HUES48 (cell line): ENCODE data around the gene ZNF441.

Experiments
- H3K27ac ChIP-seq: one replicate; pipeline ENCODE4 v1.7.0; 2013; ENCODE audit warnings: low read depth, low read length, inconsistent platforms
- H3K27me3 ChIP-seq: 2 replicates; pipeline ENCODE4 v1.6.1; 2013; ENCODE audit warnings: mild to moderate bottlenecking, low read length; ENCODE audit not compliant: control insufficient read depth, insufficient read depth
- H3K36me3 ChIP-seq: 2 replicates; pipeline ENCODE4 v1.6.1; 2013; ENCODE audit warnings: low read length; ENCODE audit not compliant: control insufficient read depth, insufficient read depth
- H3K4me1 ChIP-seq: 2 replicates; pipeline ENCODE4 v1.6.1; 2013; ENCODE audit warnings: mild to moderate bottlenecking, low read length; ENCODE audit not compliant: control insufficient read depth, insufficient read depth
- H3K4me3 ChIP-seq: 2 replicates; pipeline ENCODE4 v1.5.1; 2013; ENCODE audit warnings: mild to moderate bottlenecking, low read depth, low read length
- H3K9ac ChIP-seq: 2 replicates; pipeline ENCODE4 v1.6.1; 2013; ENCODE audit warnings: mild to moderate bottlenecking, low read depth, low read length, moderate library complexity
- H3K9me3 ChIP-seq: 2 replicates; pipeline ENCODE4 v1.6.1; 2013; ENCODE audit warnings: low read length; ENCODE audit not compliant: control insufficient read depth, insufficient read depth

Gene ZNF441

GRCh38 chr19:11780431-11781020, 13.7 kb downstream of the ZNF441 start:
- no peak overlapping the region for H3K4me3 ChIP-seq
- no peaks in the 10 kb centered on the region for H3K36me3 ChIP-seq
- H3K27me3 ChIP-seq: no peaks in the 10 kb centered on the region
- H3K4me1 ChIP-seq: no peaks in the 10 kb centered on the region
- H3K9me3 ChIP-seq: peaks cover 83% of the 10 kb centered on the region
- H3K9ac ChIP-seq: no peak overlapping the region
- H3K27ac ChIP-seq: no peak overlapping the region

GRCh38 chr19:11781295-11782057, 14.7 kb downstream of the ZNF441 start:
- H3K27me3 ChIP-seq: no peaks in the 10 kb centered on the region
- no peak overlapping the region for H3K4me3 ChIP-seq
- peaks cover 75% of the 10 kb centered on the region for H3K9me3 ChIP-seq
- H3K9ac ChIP-seq: no peak overlapping the region
- no peaks in the 10 kb centered on the region for H3K4me1 ChIP-seq
- no peaks in the 10 kb centered on the region for H3K36me3 ChIP-seq
- H3K27ac ChIP-seq: no peak overlapping the region

DNA sequence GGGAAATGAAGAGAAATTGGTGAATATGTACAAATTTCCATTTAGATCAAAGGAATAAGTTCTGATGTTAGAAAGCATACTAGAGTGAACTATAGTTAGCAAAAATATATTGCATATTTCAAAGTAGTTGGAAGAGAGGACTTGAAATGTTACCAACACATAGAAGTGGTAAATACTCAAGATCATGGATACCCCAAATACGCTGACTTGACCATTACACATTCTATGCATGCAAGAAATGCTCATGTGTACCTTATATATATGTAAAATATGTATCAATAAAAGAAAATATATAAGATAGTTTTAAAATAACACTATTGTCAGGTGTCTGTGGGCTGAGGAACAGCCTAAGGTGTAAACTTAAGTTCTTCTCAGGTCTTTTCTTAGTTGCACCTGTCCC, 17.0 kb downstream of the ZNF441 start:
- Histone ChIP-seq H3K36me3 (no peaks in the 10 kb centered on the region), H3K9me3 (peaks cover 78% of the 10 kb centered on the region), H3K27me3 (no peaks in the 10 kb centered on the region), H3K4me1 (no peaks in the 10 kb centered on the region), H3K27ac (no peak overlapping the region), H3K9ac (no peak overlapping the region), H3K4me3 (no peak overlapping the region)

GRCh38 chr19:11784356-11784755, 17.6 kb downstream of the ZNF441 start:
- Histone ChIP-seq H3K9me3 (peaks cover 73% of the 10 kb centered on the region), H3K36me3 (no peaks in the 10 kb centered on the region)

DNA sequence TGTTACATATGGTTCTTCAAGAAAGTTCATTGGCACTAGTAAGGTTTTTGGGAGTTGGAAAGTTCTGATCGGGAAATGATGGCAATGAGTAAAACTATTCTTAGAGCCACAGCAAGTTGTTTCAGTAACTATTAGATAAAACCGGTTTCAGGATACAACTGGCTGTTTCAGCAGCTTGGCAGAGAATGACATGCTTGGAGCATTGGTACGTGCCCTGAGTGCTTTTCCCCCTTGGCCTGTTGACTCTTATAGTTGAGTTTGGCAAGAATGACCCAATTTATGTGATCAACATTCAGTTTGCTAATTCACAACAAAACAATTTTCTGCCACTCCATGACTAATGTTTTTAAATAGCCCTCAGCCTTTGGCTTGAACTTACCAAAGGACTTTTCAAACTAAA, 20.7 kb downstream of the ZNF441 start:
- Histone ChIP-seq H3K9ac (no peak overlapping the region), H3K4me3 (no peak overlapping the region), H3K4me1 (no peaks in the 10 kb centered on the region), H3K9me3 (peaks cover 43% of the 10 kb centered on the region), H3K27me3 (no peaks in the 10 kb centered on the region), H3K27ac (no peak overlapping the region), H3K36me3 (no peaks in the 10 kb centered on the region)

More at GRCh38 chr19:11784356-11784755, 17.6 kb downstream of the ZNF441 start:
- no peak overlapping the region for H3K9ac ChIP-seq
- no peak overlapping the region for H3K27ac ChIP-seq
- H3K27me3 ChIP-seq: no peaks in the 10 kb centered on the region
- no peak overlapping the region for H3K4me3 ChIP-seq
- H3K4me1 ChIP-seq: no peaks in the 10 kb centered on the region

DNA sequence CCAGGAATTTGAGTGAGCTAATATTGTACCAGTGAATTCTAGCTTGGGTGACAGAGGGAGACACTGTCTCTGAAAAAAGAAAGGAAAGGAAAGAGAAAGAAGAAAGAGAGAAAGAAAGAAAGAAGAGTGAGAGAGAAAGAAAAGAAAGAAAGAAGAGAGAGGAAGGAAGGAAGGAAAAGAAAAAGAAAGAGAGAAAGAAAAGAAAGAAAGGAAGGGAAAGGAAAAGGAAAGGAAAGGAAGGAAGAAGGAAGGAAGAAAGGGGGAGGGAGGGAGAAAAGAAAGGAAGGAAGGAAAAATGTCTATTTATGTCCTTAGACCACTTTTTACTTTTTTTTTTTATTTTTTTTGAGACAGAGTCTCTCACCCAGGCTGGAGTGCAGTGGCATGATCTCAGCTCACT, 26.1 kb downstream of the ZNF441 start:
- H3K9me3 ChIP-seq: peaks cover 8% of the 10 kb centered on the region; the same call in 1 of the 2 replicates
- H3K4me3 ChIP-seq: no peak overlapping the region
- no peak overlapping the region for H3K27ac ChIP-seq
- no peaks in the 10 kb centered on the region for H3K27me3 ChIP-seq
- peaks cover 5% of the 10 kb centered on the region; the same call in 1 of the 2 replicates for H3K4me1 ChIP-seq
- H3K36me3 ChIP-seq: no peaks in the 10 kb centered on the region
- H3K9ac ChIP-seq: no peak overlapping the region

- Histone ChIP-seq H3K9me3 (no peaks in the 10 kb centered on the region), H3K4me3 (peak overlapping the region; percentile 82; the same call in 1 of the 2 replicates), H3K27me3 (peaks cover 14% of the 10 kb centered on the region), H3K27ac (no peak overlapping the region), H3K4me1 (peaks cover 7% of the 10 kb centered on the region; the same call in 1 of the 2 replicates), H3K9ac (no peak overlapping the region), H3K36me3 (no peaks in the 10 kb centered on the region)
Observed at GRCh38 chr19:11797491-11797890, 30.7 kb downstream of the ZNF441 start.

- peak within 1 kb of the TSS; percentile 82 for H3K4me3 ChIP-seq
- peaks cover 7% of the 10 kb centered on the region; the same call in 1 of the 2 replicates for H3K4me1 ChIP-seq
- H3K27me3 ChIP-seq: peaks cover 14% of the 10 kb centered on the region
- no peaks in the 10 kb centered on the region for H3K36me3 ChIP-seq
- H3K27ac ChIP-seq: peak within 1 kb of the TSS; percentile 73
- H3K9me3 ChIP-seq: peaks cover 5% of the 10 kb centered on the region; the same call in 1 of the 2 replicates
- H3K9ac ChIP-seq: peak within 1 kb of the TSS; percentile 27; the same call in 1 of the 2 replicates
Observed at GRCh38 chr19:11798391-11799330, 31.9 kb downstream of the ZNF441 start, which contains the start of gene ZNF491. Gene ZNF491, plus strand, starts transcription at chr19:11798523. Its CDS starts 7,431 bp downstream, at chr19:11805954.

- H3K27ac ChIP-seq: no peak overlapping the region
Observed at GRCh38 chr19:11806354-11807098, 39.7 kb downstream of the ZNF441 start.

GRCh38 chr19:11807099-11807380, 40.2 kb downstream of the ZNF441 start:
- Histone ChIP-seq H3K27me3 (no peaks in the 10 kb centered on the region), H3K27ac (no peak overlapping the region), H3K4me3 (no peak overlapping the region), H3K4me1 (no peaks in the 10 kb centered on the region), H3K36me3 (no peaks in the 10 kb centered on the region), H3K9me3 (peaks cover 48% of the 10 kb centered on the region), H3K9ac (no peak overlapping the region)

More at GRCh38 chr19:11806354-11807098, 39.7 kb downstream of the ZNF441 start:
- Histone ChIP-seq H3K4me1 (no peaks in the 10 kb centered on the region), H3K36me3 (no peaks in the 10 kb centered on the region), H3K27me3 (no peaks in the 10 kb centered on the region), H3K9ac (no peak overlapping the region), H3K4me3 (no peak overlapping the region), H3K9me3 (peaks cover 48% of the 10 kb centered on the region)
